Measurements from ENCODE around the gene FEM1B.
"Not testable (repeated sequence)": the region's sequence is repeated elsewhere in the genome, so short reads cannot be mapped to it uniquely, and the experiment has no call there.

Gene FEM1B

DNA sequence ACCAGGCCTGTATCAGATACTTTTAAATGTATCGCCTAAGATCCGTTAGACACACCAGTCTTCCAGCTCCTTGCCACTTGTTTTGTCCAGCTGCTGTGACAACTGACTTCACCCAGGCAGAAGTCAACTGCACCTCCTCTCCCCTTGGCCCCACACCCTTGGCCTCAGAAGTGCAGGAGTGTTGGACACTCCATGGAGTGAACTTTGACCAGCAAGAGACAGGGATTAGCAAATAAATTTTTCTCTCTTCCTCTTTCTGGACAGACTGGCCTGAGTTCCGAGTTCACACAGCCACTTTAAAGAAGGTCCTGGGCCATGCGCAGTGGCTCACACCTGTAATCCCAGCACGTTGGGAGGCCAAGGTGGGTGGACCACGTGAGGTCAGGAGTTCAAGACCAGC is 45.1 kb upstream of the FEM1B start:
- no peak overlapping the region for H3K27ac ChIP-seq

GRCh38 chr15:68232937-68233336 is 44.6 kb upstream of the FEM1B start:
- no peak overlapping the region for H3K27ac ChIP-seq
- TF ChIP-seq, protein P1, sequence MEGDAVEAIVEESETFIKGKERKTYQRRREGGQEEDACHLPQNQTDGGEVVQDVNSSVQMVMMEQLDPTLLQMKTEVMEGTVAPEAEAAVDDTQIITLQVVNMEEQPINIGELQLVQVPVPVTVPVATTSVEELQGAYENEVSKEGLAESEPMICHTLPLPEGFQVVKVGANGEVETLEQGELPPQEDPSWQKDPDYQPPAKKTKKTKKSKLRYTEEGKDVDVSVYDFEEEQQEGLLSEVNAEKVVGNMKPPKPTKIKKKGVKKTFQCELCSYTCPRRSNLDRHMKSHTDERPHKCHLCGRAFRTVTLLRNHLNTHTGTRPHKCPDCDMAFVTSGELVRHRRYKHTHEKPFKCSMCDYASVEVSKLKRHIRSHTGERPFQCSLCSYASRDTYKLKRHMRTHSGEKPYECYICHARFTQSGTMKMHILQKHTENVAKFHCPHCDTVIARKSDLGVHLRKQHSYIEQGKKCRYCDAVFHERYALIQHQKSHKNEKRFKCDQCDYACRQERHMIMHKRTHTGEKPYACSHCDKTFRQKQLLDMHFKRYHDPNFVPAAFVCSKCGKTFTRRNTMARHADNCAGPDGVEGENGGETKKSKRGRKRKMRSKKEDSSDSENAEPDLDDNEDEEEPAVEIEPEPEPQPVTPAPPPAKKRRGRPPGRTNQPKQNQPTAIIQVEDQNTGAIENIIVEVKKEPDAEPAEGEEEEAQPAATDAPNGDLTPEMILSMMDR (conservative IDR thresholded peaks at IDR 0.05): no peak

More for the DNA sequence above, 45.1 kb upstream of the FEM1B start:
- TF ChIP-seq, protein P1 (conservative IDR thresholded peaks at IDR 0.05): no peak

DNA sequence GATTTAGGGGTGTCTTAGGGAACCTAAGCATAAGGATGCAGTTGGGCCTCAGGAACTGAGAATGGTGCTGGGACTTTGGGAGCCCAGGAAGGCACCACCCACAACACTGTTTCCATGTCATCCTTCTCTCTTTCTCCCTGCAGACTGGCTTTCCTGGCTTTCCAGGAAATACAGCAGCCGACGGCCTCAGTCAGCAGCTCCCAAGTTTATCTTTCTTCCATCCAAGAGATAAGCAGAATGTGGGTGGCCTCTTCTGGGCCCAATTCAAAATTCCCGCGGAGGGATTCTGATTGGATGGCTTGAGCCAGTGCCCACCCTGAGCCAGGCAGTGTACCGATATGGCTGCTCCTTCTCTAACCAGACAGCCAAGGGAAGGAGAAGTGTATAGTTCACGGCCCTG is 43.5 kb upstream of the FEM1B start:
- TF ChIP-seq, protein P1 (conservative IDR thresholded peaks at IDR 0.05): no peak
- no peak overlapping the region for H3K27ac ChIP-seq

DNA sequence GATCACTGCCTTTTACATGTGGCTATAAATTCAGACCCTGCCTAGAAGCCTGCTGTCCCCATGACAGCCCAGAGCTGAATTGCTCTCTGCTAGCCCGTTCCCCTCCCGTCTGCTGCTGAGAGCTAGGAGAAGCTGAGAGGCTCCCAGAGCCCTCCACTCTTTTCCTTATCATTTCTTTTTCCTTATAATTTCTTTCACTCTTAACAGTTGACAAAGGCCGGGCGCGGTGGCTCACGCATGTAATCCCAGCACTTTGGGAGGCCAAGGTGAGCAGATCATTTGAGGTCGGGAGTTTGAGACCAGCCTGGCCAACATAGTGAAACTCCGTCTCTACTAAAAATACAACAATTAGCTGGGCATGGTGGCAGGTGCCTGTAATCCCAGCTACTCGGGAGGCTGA is 43.0 kb upstream of the FEM1B start:
- not testable (repeated sequence) for H3K27ac ChIP-seq

- TF ChIP-seq, protein P1 (conservative IDR thresholded peaks at IDR 0.05): no peak
- H3K27ac ChIP-seq: no peak overlapping the region
These were observed 42.5 kb upstream of the FEM1B start for GRCh38 chr15:68235022-68235421.

- no peak overlapping the region for H3K27ac ChIP-seq
- TF ChIP-seq, protein P1 (conservative IDR thresholded peaks at IDR 0.05): no peak
These were observed 38.5 kb upstream of the FEM1B start for GRCh38 chr15:68239025-68239424.

DNA sequence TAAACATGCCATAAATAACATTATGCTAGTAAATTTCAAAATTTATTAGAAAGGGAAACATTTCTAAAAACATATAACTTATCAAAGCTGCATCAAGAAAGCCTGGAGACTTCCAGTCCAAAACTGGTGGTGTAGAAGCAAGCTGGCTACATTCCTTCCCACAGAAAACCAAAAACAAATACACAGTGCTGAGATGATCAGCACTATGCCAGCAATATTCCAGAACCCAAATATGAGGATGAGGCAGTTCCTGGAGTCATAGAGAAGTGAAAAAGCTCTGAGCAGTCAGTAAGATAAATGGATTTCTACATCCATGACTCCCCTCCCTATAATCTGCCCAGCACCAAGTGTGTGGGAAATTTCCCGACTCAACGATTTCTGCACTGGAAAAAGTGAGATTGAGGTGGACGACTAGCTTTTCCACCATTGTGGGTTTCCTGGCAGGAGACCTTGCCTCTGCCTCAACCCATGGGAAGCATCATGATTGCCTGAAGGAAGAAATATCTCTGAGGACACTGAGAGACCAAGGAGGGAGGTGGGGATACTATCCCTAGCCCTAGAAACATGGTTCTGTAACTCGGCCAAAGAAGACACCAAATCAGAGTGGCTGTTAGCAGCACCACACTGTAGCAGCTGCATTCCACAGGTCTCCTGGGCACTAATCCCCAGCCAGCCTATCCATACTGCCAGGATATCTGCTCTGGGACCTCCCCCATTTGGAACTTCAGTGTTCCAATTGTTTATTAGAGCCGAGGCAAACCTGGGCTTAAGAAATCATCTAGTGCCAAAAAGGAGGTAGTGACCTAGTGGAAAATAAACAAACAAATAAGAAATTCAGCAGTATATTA is 36.2 kb upstream of the FEM1B start:
- H3K27ac ChIP-seq: no peak overlapping the region
- TF ChIP-seq, protein P1 (conservative IDR thresholded peaks at IDR 0.05): no peak

- TF ChIP-seq, protein P1 (conservative IDR thresholded peaks at IDR 0.05): no peak
- no peak overlapping the region for H3K27ac ChIP-seq
These were observed 33.3 kb upstream of the FEM1B start for GRCh38 chr15:68244235-68244634.
